Left ventricle myocardium inferior (tissue), 1 donor: Measurements from ENCODE around the gene RPL36AL. TPM values are rescaled to one million over a fixed set of nuclear protein-coding genes. Genes with fewer than 3 reads are reported as not detected.

Source experiments
- DNase-seq: peaks from one replicate; pipeline ENCODE4 v3.0.0-alpha.2; 2020
- H3K27ac ChIP-seq: fragments of 200-600 bp; replicated peaks from 2 replicates; pipeline ENCODE4 v1.8.0; 2021
- H3K27me3 ChIP-seq: fragments of 200-600 bp; 2 replicates; pipeline ENCODE4 v1.8.0; 2021; ENCODE audit warnings: low read depth
- H3K36me3 ChIP-seq: fragments of 200-600 bp; 2 replicates; pipeline ENCODE4 v1.8.0; 2021
- H3K4me1 ChIP-seq: fragments of 200-600 bp; 2 replicates; pipeline ENCODE4 v1.8.0; 2021
- H3K4me3 ChIP-seq: fragments of 200-600 bp; 2 replicates; pipeline ENCODE4 v1.8.0; 2021; ENCODE audit warnings: mild to moderate bottlenecking, moderate library complexity
- H3K9me3 ChIP-seq: fragments of 200-600 bp; replicated peaks from 2 replicates; pipeline ENCODE4 v1.8.0; 2021
- CTCF ChIP-seq: fragments of 200-600 bp; IDR thresholded peaks from 2 replicates; pipeline ENCODE4 v1.8.0; 2021; ENCODE audit warnings: antibody characterized with exemption, mild to moderate bottlenecking, borderline replicate concordance
- intact Hi-C: fragments of 100-400 bp; cut with micrococcal nuclease; formaldehyde crosslinking; loops from one replicate; pipeline ENCODE4 v1.11.0; 2022
- total RNA-seq: library from RNA; stranded (reverse); fragmentation: NEBNext Ultra II Directional; extraction: Animal tissue kit (Norgen Biotek cat#: 25700); gene quantifications from one replicate; pipeline ENCODE4 v1.2.1, GENCODE V29; 2021
- donor health status: DM: no; HTN: yes; CAD: no; lungs with severe emphysema.

Gene RPL36AL
- total RNA-seq, 1 donor from 2014 or later: 141 TPM

DNA sequence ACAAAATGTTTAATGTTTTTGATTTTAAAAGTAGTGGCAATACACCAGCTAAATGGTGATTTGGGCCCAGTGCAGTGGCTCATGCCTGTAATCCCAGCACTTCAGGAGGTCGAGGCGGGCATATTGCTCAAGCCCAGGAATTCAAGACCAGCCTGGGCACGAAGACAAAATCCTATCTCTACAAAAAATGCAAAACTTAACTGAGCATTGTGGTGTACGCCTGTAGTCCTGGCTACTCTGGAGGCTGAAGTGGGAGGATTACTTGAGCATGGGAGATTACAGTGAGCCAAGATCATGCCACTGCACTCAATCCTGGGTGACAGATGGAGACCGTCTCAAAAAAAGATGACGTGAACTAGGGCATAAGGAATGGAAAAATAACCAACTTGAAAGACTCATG is 4.7 kb downstream of the RPL36AL start:
- peaks cover 25% of the 10 kb centered on the region for H3K4me1 ChIP-seq
- H3K27ac ChIP-seq: no peak overlapping the region
- intact Hi-C loops: no loop called here
- no peaks in the 10 kb centered on the region for H3K27me3 ChIP-seq
- no peak for TF ChIP-seq CTCF
- no peak for DNase-seq
- H3K9me3 ChIP-seq: no peaks in the 10 kb centered on the region
- H3K36me3 ChIP-seq: peaks cover 22% of the 10 kb centered on the region
- H3K4me3 ChIP-seq: no peak overlapping the region

- Histone ChIP-seq H3K27me3 (no peaks in the 10 kb centered on the region), H3K36me3 (peaks cover 21% of the 10 kb centered on the region), H3K4me3 (no peak overlapping the region), H3K4me1 (peaks cover 11% of the 10 kb centered on the region), H3K9me3 (no peaks in the 10 kb centered on the region), H3K27ac (no peak overlapping the region)
- TF ChIP-seq CTCF: no peak
- DNase-seq: no peak
- intact Hi-C loops: no loop called here
Measured at GRCh38 chr14:49614196-49614595, 6.2 kb downstream of the RPL36AL start.

GRCh38 chr14:49612671-49613070 is 7.8 kb downstream of the RPL36AL start:
- Histone ChIP-seq H3K36me3 (peaks cover 6% of the 10 kb centered on the region), H3K9me3 (no peaks in the 10 kb centered on the region), H3K4me1 (no peaks in the 10 kb centered on the region), H3K27me3 (no peaks in the 10 kb centered on the region), H3K4me3 (no peak overlapping the region), H3K27ac (no peak overlapping the region)
- TF ChIP-seq CTCF: no peak
- intact Hi-C loops: no loop called here
- DNase-seq: no peak

DNA sequence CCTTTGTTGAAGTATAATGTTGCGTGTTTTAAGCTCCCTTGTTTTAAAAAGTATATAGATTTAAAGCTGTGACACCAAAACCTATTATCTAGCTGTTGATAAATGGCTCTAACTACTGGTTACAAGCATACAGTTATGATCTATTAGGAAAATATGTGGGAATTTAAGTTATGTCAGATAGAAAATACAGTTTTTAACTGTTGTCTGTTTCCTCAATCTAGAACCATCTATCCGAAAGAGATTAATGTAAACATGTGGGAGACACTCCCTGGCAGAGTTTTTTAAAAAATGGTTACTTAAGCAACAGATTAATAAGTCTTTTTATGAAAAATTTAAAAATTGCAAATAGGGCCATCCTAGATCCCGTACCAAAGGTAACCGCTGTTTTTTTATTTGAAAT is 8.2 kb downstream of the RPL36AL start:
- no peak for TF ChIP-seq CTCF
- H3K9me3 ChIP-seq: no peaks in the 10 kb centered on the region
- DNase-seq: no peak
- no peak overlapping the region for H3K4me3 ChIP-seq
- intact Hi-C loops: no loop called here
- peaks cover 6% of the 10 kb centered on the region for H3K36me3 ChIP-seq
- no peaks in the 10 kb centered on the region for H3K4me1 ChIP-seq
- H3K27ac ChIP-seq: no peak overlapping the region
- no peaks in the 10 kb centered on the region for H3K27me3 ChIP-seq

DNA sequence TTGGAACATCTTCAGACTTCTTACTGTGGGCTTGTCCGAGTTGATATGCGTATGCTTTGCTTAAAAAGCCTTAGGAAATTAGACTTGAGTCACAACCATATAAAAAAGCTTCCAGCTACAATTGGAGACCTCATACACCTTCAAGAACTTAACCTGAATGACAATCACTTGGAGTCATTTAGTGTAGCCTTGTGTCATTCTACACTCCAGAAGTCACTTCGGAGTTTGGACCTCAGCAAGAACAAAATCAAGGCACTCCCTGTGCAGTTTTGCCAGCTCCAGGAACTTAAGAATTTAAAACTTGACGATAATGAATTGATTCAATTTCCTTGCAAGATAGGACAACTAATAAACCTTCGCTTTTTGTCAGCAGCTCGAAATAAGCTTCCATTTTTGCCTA is 12.8 kb downstream of the RPL36AL start:
- no peak for TF ChIP-seq CTCF
- Histone ChIP-seq H3K4me1 (no peaks in the 10 kb centered on the region), H3K4me3 (no peak overlapping the region), H3K27me3 (no peaks in the 10 kb centered on the region), H3K9me3 (no peaks in the 10 kb centered on the region), H3K36me3 (peaks cover 14% of the 10 kb centered on the region), H3K27ac (no peak overlapping the region)
- no peak for DNase-seq
- intact Hi-C loops: no loop called here
